HG03378 (cell line): ENCODE results near the gene ASB5.
"Not testable (repeated sequence)": the region's sequence is repeated elsewhere in the genome, so short reads cannot be mapped to it uniquely, and the experiment has no call there.

Experiments used
- ATAC-seq: cut with Tn5 transposase; IDR thresholded peaks from one replicate; pipeline ENCODE4 v1.9.1; 2021; ENCODE audit warnings: mild to moderate bottlenecking, moderate library complexity; ENCODE audit not compliant: unreplicated experiment

The ASB5 gene

GRCh38 chr4:176268963-176269362 lies at the start of gene ASB5:
Gene ASB5, minus strand, starts transcription at chr4:176269222. Its CDS starts 114 bp downstream, at chr4:176269108.
- no peak for ATAC-seq

- no peak for ATAC-seq
These were observed 44.7 kb upstream of the ASB5 start for GRCh38 chr4:176313596-176314336.

GRCh38 chr4:176309772-176310171 lies 40.8 kb upstream of the ASB5 start:
- no peak for ATAC-seq

DNA sequence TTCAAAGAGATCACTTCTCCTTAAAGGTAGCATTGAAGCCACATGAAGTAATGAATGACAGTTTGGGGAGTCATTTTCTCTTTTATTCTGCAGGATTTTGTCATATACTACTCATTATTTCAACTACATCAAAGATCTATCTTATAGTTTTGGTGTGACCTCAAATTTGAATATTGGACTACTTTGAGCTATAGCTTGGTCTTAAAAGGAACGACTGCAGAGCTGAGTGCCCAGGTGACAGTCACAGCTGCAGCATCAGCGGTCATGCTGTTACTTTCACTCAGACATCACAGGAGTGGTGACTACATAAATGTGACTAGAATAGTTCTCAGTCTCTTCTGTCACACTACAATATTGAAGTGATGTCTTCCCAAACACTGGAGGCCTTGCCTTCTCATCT lies 40.0 kb upstream of the ASB5 start:
- ATAC-seq = peak; percentile 99

GRCh38 chr4:176308441-176308840 lies 39.4 kb upstream of the ASB5 start:
- peak; percentile 42 for ATAC-seq

DNA sequence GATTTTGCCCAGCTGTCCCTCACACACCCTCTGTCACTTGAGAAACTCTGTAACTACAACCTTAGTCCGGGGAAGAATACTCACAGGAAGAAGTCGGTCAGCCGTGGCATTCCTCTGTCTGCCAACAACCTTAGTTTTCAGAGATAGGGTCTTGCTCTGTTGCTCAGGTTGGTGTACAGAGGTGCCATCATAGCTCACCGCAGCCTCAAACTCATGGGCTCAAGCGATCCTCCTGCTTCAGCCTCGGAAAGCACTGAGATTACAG lies 38.6 kb upstream of the ASB5 start:
- no peak for ATAC-seq

DNA sequence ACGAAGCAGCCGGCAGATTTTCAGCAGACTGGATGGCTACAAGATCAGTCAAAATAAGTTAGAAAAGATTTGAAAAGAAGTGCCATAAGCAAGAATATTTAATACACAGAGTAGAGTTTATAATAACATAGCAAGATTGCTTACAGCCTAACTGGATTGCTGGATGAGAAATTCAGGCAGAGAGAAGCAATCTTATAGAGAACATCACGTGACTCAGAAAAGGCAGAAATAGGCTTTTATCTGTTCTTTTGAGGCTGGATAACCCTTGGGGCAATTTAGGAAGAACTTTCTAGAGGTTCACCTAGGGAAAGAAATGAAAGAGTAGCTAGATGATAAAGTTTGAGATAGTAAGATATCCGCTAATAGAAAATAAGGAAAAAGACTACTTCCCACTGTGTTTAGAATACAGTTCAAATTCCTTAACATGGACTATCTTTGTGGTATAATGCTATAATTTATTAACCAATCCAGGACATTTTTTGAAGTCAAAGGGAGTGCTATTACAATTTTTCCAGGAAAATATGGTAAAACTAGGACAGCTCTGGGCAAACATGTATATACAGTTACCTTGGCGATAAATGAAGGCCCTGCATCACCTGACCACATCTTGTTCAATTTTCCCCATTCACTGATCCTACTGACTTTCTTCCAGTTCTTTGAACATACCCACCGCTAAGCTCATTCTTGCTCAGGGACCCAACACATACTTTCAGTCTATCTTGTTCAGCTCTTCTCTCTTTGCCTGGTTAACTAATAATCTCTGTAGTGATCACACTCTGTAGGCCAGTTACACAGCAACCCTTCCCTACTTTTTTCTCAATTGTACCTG lies 38.0 kb upstream of the ASB5 start:
- ATAC-seq = no peak

DNA sequence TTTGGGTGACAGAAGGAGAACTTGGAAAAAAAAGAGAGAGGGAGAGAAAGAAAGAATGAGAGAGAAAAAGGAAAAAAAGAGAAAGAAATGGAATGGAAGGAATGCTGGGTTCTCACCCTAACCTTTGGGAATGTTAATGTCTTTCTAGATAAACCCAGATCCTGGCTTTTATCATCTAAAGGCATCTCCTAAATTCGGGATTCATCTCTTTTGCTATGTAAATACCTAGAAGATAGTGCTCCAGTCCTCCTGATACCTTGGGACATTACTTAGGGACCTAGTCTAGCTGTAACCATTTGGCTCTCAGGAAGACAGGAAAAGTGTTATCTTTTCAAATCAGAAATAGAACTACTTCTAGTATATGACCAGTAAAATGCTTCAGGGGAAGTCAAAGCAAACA lies 34.9 kb upstream of the ASB5 start:
- ATAC-seq = no peak

- ATAC-seq = no peak
These were observed 33.6 kb upstream of the ASB5 start for GRCh38 chr4:176302283-176303275.

DNA sequence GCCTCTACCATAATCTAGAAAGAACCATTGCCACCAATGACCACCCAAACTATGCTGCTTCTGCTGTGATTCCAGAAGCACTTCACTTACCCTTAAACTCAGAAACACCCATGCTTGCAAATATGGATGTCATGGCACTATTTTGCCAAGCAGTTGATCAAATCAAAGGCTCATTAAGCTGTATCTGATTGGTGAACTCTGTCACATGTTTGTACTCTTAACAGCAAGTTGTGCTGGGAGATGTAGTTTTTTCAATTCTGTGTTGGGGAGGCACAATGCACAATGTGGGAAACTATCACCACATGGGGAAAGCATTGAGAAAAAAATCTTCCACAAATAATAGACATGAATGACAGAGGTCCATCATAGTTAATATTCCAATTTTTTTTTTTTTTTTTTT lies 31.5 kb upstream of the ASB5 start:
- ATAC-seq = peak; percentile 60

GRCh38 chr4:176300036-176300435 lies 31.0 kb upstream of the ASB5 start:
- ATAC-seq = no peak

GRCh38 chr4:176298664-176299063 lies 29.6 kb upstream of the ASB5 start:
- no peak for ATAC-seq

DNA sequence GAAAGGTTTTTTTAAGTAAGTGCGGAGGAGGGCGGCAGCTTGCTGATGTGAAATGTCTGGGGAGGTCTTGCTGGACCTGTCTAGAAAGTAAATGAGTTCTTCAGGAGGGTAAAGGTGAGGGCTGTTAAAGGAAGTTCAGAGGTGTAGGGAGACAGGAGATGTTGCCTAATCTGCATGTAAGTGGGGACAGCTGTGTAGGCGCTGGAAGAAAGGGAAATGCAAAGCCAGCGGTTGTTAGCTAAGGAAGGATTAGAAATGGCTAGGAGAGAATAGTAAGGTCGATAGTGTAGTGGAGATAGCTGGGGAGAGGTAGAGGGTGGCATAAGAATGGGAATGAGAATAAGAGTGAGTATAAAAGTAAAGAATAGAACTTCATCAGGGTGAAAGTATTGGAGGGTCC lies 26.9 kb upstream of the ASB5 start:
- ATAC-seq = not testable (repeated sequence)

GRCh38 chr4:176293660-176294059 lies 24.6 kb upstream of the ASB5 start:
- ATAC-seq = no peak

DNA sequence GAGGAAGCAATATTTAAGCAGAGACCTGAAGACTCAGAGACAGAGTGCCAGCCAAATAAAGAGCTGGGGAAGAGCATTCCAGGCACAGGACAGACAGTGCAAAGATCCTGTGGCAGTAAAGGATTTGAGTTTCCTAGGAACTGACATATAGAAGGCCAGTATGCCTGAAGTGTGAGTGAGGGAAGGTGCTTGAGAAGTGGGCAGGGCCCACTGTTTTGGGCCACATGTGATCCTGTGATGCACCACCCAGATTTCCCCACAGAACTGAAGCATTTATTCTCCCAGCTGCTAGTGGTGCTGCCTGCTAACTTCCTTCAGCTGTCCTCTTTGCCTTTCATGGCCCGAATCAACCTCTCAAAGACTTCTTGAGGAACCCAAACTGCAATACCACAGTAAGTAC lies 23.9 kb upstream of the ASB5 start:
- no peak for ATAC-seq

- no peak for ATAC-seq
These were observed 22.7 kb upstream of the ASB5 start for GRCh38 chr4:176291748-176292147.

DNA sequence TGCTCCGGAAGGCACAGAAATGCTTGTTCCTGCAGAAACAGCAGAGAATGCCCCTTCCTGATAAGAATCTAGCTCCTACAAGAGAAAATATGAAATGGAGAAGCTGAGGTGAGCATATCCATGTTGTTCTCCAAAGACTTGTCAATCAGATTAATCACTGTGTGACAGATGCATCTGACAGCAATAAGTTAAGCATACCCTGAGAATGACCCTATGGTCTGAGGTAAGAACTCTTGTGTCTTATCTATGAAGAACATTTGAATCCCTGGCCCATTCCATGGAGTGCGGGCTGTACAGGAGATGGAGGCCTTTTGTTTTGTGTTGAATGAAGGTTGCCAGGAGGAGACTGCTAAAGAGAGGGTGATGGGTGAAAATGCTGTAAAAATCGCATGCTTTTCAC lies 21.5 kb upstream of the ASB5 start:
- no peak for ATAC-seq

DNA sequence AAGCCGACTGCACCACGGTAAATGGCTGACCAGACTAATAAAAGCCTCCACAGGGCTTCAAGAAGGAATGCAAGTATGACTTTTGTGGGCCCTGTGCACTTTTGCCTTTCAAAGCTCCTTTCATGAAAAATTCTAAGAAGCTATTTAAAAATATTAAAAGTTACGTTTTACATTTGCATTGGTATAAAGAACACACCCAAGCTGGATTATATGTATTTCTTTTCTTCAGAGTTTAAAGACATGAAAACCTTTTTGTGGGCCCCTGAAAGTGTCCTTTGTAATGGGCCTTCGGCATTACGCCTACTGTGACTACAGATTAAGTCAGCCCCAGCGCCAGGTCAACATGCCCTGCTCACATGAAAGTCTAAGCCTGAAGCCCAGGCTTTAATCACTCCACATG lies 20.5 kb upstream of the ASB5 start:
- ATAC-seq = no peak

- ATAC-seq = no peak
These were observed 19.0 kb upstream of the ASB5 start for GRCh38 chr4:176288020-176288419.

DNA sequence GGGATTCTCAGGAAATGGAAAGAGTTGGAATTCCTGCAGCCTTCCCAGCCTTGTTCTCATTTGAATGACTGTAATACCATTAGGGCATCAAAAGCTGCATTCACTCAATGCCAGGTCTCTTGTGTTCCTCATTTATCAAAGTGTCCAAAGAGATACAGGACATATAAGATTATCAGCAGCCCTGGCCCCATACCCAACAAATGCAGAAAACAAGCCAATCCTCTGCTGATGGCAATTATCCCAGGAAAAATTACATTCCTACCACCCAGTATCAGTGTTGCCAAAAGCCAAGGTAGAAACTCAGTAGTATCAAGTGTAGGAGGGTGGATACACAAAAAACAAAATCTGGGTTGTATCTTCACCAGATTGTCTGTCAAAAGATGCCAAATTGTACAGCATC lies 18.5 kb upstream of the ASB5 start:
- no peak for ATAC-seq

DNA sequence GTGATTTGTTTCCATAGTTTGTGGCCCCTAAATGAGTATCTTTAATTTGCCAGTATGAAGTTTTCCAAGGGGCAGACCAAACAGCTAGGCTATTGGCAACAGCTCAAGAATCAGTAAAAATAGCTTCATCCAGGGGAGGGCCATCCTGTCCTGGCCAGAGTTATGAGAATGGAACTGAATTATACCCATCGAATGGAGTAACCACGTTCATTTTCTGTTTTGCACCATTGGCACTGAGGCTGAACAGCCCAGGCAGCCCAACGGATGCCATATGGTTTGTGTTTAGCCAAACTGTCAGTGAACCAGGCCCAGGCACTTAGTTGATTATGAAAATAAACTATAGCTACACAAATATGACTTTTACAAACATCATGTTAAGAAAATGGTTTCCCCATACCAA lies 17.7 kb upstream of the ASB5 start:
- no peak for ATAC-seq
